GM19467 (cell line): Measurements from ENCODE around the gene ZSWIM3.
A peak's percentile ranks its signal among the peaks of the same experiment; 100 is the strongest.

Experiments
- ATAC-seq: cut with Tn5 transposase; IDR thresholded peaks from one replicate; pipeline ENCODE4 v1.9.1; 2021; ENCODE audit warnings: mild to moderate bottlenecking, moderate library complexity; ENCODE audit not compliant: unreplicated experiment

The ZSWIM3 gene

DNA sequence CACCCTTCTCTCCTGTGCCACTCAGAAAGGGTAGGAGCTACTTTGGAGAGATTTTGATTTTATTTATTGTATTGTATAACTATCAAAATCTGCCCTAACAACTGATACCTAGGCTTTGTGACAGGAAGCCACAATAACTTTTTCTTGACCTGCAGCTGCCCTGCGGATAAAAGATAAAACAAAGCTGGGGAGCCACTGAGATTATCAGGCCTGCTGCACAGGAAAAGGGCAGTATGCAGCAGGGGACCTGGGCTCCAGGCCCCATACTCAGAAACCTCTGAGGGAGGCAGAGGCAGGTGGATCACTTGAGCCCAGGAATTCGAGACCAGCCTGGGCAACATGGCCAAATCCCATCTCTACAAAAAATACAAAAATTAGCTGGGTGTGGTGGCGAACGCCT lies 24.8 kb upstream of the ZSWIM3 start:
- ATAC-seq = no peak

DNA sequence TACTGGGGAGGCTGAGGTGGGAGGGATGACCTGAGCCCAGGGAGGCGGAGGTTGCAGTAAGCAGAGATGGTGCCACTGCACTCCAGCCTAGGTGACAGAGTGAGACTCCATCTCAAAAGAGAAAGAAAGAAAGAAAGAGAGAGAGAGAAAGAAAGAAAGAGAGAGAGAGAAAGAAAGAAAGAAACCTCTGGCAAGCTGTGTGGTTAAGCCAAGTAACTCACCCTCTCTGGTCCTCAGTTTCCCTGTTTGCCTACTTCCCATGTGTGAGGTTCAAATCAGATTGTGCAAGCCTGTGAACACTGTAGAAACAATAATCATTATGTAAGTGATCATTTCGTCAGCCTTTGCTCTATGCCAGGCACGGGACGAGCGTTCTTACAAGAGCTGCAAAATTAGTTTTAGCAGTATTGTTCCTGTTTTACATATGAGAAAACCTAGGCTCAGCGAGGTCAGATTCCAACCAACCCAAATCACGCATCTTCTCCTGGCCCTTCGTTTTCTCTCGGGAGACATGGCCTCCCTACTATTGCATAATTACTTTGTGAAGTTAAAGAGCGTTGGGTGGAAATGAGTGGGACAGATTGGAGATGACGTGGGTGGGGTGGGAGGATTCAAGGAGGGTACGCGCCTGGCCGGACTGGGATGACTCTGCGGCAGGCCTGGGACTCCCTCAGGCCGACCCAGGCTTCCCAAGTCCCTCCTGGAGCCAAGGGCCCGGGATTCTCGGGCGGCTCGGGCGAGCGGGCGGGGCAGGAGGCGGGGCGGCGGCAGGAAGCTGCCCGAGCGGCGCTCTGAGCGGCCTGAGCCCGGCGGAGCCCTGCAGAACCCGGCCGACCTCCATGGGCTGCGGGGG lies 24.2 kb upstream of the ZSWIM3 start, which contains the start of gene SNX21:
SNX21 (plus strand) TSS at position 770 of the 853 bp plus-strand sequence. CDS start 121 bp downstream, outside the sequence.
- ATAC-seq = no peak

DNA sequence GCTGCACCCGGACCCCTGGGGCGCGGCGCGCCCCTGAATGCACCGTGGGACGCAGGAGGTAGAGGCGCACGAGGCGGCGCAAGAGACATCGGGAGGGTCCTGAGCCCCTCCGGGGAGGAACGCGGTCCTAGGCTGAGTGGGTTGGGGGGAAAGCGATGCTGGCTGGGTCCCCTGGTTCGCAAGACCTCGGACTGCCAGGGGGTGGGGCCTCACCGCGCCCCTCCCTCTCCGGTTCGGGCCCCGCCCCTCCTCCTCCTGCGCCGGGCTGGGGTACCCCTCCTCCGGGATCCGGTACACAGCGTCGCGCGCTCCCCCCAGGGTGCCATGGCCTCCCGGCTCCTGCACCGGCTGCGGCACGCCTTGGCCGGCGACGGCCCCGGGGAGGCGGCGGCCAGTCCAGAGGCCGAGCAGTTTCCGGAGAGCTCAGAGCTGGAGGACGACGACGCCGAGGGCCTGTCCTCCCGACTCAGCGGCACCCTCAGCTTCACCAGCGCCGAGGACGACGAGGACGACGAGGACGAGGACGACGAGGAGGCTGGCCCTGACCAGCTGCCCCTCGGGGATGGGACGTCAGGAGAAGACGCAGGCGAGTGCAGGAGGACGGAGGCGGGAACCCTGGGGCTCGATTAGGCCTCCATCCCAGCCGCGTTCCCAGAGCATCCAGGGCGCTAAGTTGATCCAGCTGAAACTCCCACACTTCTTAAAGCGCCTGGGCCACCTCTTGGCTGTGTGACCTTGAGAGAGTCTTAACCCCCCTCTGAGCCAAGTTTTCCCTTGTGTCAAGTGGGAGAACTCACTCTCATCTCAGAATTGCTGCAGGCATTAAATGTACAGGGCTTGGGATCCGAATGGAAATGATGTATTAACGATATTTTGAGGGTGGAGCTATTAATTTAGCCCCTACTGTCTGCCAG lies 23.3 kb upstream of the ZSWIM3 start:
- ATAC-seq = no peak

DNA sequence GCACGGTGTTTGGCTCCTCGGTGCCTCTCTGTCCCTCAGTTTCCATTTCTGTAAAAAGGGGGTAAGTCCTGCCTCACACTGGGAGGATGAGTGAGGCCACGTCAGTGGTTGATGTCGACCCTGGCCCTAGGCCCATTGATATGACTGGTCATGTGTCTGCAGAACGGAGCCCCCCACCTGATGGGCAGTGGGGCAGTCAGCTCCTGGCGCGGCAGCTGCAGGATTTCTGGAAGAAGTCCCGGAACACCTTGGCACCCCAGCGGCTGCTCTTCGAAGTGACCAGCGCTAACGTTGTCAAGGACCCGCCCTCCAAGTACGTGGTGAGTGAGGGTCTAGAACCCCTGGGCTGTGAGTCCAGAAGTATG lies 22.6 kb upstream of the ZSWIM3 start:
- ATAC-seq = no peak

DNA sequence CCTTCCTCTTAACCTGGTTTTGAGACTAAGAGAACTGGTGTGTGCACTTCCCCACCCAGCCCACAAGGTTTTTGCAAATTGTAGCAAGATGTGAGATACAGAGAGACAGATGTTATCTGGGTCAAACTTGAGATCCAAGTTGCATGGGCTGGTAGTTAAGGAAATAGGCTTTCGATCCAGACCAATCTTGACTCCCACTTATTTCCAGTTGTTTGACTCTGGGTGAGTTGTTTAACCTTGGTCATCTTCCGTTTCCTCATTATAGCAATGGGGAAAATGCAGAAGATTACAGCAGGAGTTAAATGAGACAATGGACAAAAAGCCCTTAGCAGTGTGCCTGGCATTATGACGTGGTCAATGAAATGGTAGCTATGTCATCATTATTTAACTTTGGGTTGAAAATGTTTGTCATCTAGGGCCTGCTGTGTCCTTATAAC lies 22.1 kb upstream of the ZSWIM3 start:
- no peak for ATAC-seq

DNA sequence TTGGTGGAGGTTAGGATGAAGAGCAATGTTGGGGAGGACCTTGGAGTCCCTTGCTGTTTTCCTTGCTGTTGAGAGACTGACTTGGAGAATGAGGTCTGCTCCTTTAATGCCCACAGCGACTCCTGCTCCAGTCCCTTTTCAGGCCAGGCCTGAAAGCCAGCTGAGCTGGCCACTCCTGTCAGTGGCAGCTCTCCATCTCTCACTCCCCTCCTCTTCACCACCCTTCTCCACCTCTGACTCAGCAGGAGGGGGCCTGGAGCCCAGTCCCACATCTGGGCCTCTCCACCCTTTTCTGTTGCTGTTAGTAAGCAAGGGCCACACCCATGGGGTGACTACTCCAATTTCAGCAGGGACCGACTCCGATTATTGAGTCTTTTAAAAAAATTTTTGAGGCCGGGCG lies 21.6 kb upstream of the ZSWIM3 start:
- no peak for ATAC-seq

DNA sequence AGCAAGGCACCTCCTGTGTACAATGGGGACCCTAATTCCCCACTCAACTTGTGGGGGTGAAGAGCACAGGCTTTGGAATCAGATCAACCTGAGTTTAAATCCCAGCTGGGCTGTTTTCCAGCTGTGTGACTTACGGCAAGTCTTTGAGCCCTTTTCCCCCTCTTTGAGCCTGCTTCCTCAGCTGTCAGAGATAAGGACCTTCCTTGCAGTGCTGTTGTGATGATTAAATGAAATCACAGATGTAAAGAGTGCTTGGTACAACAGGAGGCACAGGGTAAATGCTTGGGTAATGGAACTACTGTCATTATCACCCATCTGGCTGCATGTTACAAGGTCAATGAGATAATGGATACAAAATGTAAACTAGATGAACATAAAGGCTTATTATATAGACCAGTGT lies 20.6 kb upstream of the ZSWIM3 start:
- ATAC-seq = no peak

DNA sequence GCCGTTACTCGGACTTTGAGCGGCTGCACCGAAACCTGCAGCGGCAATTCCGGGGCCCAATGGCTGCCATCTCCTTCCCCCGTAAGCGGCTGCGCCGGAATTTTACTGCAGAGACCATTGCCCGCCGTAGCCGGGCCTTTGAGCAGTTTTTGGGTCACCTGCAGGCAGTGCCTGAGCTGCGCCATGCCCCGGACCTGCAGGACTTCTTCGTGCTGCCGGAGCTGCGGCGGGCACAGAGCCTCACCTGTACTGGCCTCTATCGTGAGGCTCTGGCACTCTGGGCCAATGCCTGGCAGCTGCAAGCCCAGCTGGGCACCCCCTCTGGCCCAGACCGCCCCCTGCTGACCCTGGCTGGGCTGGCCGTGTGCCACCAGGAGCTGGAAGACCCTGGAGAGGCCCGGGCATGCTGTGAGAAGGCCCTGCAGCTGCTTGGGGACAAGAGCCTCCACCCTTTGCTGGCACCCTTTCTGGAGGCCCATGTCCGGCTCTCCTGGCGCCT lies 16.7 kb upstream of the ZSWIM3 start:
- no peak for ATAC-seq

DNA sequence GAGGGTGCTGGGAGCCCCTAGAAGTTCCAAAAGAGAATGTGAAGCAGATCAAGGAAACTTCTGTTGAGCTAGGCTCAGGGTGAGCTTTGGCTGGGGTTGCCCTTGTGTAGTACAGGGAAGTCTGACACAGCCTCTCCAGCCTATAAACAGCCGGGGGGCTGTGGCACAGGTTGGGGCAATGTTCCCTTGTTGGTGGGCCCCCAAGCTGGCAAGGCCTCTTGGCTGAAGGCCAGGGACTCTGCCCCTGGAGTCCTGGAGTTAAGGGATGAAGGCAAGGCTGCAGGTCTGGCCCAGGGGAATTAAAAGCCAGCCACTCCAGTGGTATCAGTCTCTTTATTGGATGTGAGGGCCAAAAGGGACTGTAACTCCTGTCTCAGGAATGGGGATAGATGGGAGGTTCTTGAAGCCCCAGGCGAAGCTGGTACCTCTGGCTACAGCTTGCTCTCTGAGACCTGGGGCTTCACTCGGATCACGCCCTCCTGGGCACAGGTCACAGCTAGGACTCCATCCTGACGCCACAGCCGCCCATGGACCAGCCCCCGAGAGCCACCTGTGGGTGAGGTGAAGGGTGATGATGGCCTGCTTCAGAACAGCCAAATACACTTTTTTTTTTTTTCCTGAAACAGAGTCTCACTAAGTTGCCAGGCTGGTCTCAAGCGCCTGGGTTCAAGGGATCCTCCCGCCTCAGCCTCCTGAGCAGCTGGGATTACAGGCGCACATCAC lies 15.8 kb upstream of the ZSWIM3 start:
- ATAC-seq = no peak

DNA sequence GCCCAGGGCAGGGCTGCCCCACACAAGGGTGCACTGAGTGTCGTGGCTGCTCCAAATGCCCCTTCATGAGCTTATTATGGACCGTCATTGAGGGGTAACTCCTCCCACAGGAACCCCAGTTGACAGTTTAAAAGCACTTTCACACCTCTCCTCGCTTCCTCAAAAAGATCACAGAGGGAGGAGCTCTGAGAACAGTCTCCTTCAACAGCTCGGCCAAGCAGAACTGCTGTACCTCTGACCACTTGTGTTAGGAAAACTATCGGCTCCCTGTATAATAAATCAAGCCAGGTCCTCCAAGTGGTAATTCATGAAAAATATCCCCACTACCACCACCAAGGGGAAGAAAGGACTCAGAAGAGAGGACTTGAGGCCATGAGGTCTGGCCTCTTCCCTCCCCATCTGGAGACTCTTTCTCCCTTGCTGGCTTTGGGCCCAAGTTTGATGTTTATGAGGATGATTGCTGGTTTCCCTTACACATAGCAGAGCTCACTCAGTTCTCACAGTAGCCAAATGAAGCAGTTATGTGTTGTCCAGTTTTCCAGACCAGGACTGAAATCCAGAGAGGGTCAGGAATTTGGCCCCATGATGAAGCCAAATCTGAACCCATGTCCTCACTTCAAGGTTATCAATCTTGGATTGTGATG lies 15.1 kb upstream of the ZSWIM3 start:
- ATAC-seq = no peak

DNA sequence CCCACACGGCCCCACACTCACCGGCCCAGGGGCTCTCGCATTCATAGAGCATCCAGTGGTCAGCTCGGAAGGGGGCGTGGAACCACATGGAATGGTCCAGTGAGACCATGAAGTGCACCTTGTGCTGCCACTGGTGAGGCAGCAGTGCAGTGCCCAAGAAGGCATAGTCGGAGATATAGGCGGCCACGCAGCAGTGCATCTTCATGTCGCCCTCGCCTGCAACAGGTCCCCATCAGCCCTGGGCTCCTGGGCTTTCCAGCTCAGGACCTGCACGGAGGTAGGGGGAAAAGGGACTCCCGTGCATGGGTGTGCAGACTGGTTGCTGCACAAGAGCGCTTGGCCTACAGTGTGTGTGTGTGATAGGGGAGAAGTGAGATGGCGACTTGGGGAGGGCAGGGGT lies 13.9 kb upstream of the ZSWIM3 start:
- no peak for ATAC-seq

DNA sequence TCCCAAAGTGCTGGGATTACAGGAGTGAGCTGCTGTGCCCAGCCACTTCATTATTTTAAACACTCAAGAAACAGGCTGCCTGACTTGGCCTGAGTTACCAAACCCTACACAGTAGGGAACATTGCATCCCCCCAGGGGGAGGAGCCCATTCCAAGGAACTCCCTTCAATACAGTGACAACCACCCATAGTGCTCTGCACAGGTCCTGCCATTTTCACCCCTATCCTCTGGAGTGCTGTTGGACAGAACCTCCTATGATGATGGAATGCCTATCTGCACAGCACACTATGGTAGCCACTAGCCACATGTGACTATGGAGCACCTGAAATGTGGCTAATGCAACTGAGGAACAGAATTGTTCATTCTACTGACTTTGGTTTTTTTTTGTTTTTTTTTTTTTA lies 12.0 kb upstream of the ZSWIM3 start:
- ATAC-seq = no peak

DNA sequence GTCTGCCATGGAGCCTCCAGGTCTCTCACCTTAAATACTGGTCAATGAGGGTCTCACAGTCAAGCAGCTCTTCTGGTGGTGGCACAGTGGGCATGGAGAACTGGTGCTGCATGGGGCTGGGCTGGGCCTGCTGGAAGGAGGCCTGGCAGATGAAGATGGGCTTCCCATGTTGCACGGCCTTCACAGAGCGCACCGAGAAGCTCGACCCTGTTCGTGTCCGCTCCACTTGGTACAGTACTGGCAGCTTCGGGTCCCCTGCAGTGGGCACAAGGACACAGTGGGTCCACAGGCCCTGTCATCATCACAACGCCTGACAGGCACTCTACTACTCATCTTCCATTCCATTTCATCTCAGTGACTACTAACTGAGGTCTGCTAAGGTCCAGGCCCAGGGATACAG lies 9.0 kb upstream of the ZSWIM3 start:
- ATAC-seq = no peak

DNA sequence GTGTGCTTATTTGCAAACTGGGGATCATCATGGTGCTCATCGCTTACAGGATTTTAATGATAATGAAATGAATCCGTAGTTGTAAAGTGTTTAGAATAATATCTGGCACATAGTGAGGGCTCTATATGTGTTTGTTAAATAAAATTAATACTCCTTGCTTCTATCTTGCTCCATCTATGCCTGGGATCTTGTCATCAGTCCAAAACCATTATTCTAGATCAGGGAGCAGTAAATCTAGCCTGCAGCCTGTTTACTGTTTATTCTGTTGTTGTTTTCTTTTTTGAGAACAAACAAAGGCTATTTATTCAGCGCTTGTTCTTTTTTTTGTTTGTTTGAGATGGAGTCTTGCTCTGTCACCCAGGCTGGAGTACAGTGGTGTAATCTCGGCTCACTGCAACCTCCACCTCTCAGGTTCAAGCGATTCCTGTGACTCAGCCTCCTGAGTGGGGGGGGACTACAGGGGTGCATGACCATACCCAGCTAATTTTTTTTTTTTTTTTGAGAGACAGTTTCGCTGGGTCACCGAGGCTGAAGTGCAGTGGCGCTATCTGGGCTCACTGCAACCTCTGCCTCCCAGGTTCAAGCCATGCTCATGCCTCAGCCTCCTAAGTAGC lies 8.3 kb upstream of the ZSWIM3 start:
- no peak for ATAC-seq

DNA sequence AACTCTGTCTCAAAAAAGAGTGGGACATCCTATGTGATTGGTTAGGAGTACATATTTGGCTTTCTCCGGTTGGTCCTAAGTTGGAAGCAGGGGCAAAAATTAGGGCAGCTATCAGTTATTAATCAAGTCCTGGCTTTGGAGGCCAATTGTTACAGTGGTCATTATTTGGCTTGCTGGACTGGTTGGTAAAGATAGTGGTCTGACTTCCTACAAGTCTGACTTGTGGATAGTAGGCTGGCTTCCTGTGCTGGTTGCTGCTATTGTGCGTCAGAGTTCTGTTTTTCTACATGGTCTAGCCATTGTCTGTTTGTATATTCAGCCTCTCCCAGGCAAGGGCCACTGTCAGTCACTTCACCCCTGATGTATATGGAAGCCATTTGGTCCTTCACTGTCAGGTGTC lies 7.2 kb upstream of the ZSWIM3 start:
- no peak for ATAC-seq

DNA sequence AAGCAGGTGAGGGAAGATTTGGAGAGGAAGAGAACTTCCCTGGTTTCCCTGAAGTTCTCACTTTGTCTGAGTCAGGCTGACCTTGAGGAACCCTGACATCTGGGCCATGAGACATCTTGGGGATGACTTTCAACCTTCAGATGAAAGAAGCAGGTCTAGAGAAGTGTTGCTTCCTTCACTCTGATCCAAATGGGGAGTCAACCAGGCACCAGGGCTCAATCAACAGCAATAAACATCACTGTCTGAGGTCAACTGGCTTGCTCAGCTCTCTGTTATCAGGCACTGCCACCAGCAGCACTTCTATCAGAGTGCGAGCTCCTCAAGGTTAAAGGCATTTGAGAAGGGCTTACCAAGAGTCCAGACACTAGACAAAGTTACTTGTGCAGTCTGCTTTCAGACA lies 6.5 kb upstream of the ZSWIM3 start:
- ATAC-seq = no peak

DNA sequence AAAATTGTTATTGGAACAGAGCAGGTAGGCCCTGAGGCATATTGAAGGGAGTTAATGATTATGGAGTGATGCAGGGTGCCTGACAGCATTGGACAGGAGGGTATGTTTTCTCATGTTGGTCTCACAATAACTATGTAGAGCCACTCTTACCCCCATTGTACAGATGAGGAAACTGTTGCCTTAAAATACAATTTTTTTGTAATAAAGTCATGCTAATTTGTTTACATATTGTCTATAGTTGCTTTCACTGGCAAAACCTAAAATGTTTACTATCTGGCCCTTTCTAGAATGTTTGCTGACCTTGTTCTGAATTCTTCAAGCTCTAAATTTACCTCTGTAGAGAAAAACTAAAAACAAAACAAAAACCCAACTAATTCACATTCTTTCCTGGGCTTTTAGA lies 5.9 kb upstream of the ZSWIM3 start:
- ATAC-seq = no peak

DNA sequence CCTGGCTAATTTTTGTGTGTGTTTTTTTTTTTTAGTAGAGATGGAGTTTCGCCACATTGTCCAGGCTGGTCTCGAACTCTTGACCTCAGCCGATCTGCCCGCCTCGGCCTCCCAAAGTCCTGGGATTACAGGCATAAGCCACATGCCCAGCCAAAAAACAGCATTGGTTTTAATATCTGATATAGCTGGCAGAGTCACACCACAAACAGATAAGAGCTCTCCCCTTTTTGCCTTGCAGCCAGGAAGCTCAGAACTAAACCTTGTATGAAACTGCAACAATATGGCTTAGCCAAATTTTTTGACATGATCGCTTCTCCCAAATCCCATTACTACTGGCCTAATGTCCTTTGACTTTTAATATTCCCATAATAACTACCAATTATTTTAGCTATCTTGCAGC lies 5.1 kb upstream of the ZSWIM3 start:
- ATAC-seq = no peak

DNA sequence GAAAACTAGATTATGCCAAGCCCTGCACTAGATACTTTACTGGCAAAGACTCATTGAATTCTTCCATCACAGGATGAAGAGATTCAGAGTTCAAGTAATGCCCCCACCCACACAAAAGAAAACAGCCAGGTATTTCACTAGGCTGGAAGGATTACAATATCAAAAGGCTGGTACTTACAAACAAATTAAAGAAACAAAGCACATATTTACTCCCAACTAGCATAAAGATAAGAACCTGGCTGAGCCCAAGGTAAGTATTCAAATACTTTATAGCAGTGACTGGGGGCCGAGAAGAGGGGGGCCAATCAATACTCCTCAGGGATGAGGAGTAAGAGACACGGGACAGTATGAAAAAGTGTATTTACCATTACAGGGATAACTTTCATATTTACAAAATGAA lies 3.9 kb upstream of the ZSWIM3 start:
- ATAC-seq = no peak

DNA sequence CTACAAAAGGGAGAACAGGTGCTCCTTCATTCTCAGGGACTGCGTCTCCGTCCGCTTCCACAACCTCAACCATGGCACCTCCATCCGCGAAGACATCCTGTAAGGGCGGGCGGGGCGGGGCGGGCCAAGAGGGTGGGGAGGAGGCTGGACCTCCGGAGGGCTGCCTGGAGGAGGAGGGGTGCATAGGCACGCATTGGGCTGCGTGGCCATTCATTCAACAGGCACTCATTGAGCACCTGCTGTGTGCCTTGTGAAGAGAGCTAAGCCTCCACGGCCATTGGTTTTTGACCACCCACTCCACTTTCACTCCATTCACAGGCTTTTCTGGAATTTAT lies 435 bp downstream of the ZSWIM3 start:
- ATAC-seq = peak; percentile 4
